ENCODE measurements around the gene MYO16. TPM values are rescaled to one million over a fixed set of nuclear protein-coding genes. Genes with fewer than 3 reads are reported as not detected.

MYO16 gene
- total and polyA plus RNA-seq, 9 donors, result under 0.01 to 0.37 (median 0.16) TPM; not detected in 2

DNA sequence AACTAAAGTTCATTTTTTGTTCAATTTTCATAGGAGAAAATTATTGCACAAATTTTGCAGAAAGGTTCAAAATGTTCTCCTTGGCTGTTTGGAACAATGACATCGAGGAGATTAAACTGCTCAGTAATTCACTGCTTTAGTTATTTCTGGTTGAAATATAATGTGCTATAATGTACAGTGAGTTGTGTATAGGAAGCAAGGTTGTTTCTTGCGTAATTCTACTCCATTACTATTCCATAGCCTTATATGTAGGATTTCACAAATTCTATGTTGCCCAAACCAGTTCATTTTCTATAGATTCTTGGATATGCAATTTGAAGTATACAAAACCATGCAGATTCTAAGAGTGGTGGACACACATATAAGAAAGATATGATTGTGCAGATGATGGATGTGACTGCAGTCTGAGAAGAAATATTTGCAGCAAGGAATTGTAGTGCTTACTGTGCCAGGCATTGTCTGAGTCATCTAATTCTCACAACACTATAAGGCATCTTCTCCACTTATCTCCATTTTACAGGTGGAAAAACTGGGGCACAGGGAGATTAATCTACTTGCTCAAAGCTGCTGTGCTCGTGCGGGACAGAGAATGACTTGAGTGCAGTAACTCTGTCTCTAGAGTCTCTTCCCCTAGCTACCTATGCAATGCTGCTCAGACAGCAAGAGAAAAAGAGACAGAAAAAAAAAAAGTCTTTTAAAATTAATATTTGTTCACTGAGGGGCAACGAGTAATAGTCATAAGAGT is 515.5 kb downstream of the MYO16 start:
- WGBS, 3 donors, result 62 to 70% (median 66%) methylated on average over 5 of the region's 5 CpGs
- intact Hi-C loops (cut with DNase I), result loop anchor here in 3 of 4 donors (5.0 to 10.0 kb wide), 4 partner anchors 637 to 962 kb away; partner anchors contain the start of gene IRS2 (in 1 of the 3)
- Histone ChIP-seq H3K9me3 (no peaks in the 10 kb centered on the region), H3K27me3 (no peaks in the 10 kb centered on the region), H3K4me1 (ENCODE audit: insufficient read depth) (peaks cover 2% of the 10 kb centered on the region), H3K36me3 (no peaks in the 10 kb centered on the region), H3K4me3 (no peak overlapping the region), H3K27ac (no peak overlapping the region)
- DNase-seq, result no peak
- TF ChIP-seq, protein P1, sequence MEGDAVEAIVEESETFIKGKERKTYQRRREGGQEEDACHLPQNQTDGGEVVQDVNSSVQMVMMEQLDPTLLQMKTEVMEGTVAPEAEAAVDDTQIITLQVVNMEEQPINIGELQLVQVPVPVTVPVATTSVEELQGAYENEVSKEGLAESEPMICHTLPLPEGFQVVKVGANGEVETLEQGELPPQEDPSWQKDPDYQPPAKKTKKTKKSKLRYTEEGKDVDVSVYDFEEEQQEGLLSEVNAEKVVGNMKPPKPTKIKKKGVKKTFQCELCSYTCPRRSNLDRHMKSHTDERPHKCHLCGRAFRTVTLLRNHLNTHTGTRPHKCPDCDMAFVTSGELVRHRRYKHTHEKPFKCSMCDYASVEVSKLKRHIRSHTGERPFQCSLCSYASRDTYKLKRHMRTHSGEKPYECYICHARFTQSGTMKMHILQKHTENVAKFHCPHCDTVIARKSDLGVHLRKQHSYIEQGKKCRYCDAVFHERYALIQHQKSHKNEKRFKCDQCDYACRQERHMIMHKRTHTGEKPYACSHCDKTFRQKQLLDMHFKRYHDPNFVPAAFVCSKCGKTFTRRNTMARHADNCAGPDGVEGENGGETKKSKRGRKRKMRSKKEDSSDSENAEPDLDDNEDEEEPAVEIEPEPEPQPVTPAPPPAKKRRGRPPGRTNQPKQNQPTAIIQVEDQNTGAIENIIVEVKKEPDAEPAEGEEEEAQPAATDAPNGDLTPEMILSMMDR (IDR thresholded peaks at IDR 0.05), result no peak
- no peak for TF ChIP-seq POLR2A (IDR thresholded peaks at IDR 0.05)
- no peak for TF ChIP-seq EP300 (IDR thresholded peaks at IDR 0.05)

DNA sequence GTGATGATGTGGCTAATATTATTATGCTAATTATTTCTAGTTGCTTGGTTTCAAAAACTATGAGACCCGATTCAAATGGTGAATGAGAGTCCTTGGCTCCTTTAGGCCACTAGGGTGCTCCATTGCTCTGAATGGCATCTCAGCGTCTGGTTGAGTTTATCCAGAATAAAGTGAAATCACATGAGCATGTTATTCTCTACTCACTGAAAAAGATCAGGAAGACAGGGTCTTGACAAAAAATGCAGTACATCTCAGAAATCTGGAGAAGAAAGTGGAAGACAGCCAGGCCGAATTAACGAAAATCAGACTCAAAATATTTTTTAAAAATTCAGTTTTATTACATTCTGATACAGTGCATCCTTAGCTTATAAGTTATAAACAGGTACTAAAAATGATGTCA is 516.2 kb downstream of the MYO16 start:
- 2 to 9% (median 5%) methylated on average over 4 of the region's 4 CpGs for WGBS, 3 donors
- Histone ChIP-seq H3K4me3 (no peak overlapping the region), H3K4me1 (ENCODE audit: insufficient read depth) (peaks cover 2% of the 10 kb centered on the region), H3K27me3 (no peaks in the 10 kb centered on the region), H3K9me3 (no peaks in the 10 kb centered on the region), H3K27ac (no peak overlapping the region), H3K36me3 (no peaks in the 10 kb centered on the region)
- TF ChIP-seq, protein P1 (IDR thresholded peaks at IDR 0.05), result peak in 1 of 3 donors; percentile 74
- TF ChIP-seq POLR2A (IDR thresholded peaks at IDR 0.05) (no peak), EP300 (IDR thresholded peaks at IDR 0.05) (no peak)
- DNase-seq, result peak in 3 of 5 donors; percentile 27 to 36 (median 35)
- intact Hi-C loops (cut with DNase I), result loop anchor here in 3 of 4 donors (5.0 to 10.0 kb wide), 4 partner anchors 637 to 962 kb away; partner anchors contain the start of gene IRS2 (in 1 of the 3)

DNA sequence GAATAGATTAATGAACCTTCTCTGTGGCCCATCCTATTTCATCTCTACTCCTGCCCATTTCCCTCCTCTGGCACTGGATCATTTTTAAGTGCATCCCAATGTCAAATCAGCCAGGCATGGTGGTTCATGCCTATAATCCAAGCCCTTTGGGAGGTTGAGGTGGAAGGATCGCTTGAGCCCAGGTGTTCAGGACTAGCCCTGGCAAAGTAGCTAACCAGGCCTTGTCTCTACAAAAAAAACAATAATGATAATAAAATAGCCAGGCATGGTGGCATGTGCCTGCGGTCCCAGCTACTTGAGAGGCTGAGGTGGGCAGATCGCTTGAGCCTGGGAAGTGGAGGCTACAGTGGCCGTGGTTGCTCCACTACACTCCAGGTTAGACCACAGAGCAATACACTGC is 517.0 kb downstream of the MYO16 start:
- intact Hi-C loops (cut with DNase I), result loop anchor here in 3 of 4 donors (5.0 to 10.0 kb wide), 4 partner anchors 636 to 961 kb away; partner anchors contain the start of gene IRS2 (in 1 of the 3)
- Histone ChIP-seq H3K27ac (no peak overlapping the region), H3K4me3 (no peak overlapping the region), H3K27me3 (no peaks in the 10 kb centered on the region), H3K9me3 (no peaks in the 10 kb centered on the region), H3K4me1 (ENCODE audit: insufficient read depth) (peaks cover 2% of the 10 kb centered on the region), H3K36me3 (no peaks in the 10 kb centered on the region)
- 92 to 99% (median 98%) methylated on average over 4 of the region's 4 CpGs for WGBS, 3 donors
- DNase-seq, result no peak
- TF ChIP-seq EP300 (IDR thresholded peaks at IDR 0.05) (no peak), POLR2A (IDR thresholded peaks at IDR 0.05) (no peak)
- TF ChIP-seq, protein P1 (IDR thresholded peaks at IDR 0.05), result no peak

DNA sequence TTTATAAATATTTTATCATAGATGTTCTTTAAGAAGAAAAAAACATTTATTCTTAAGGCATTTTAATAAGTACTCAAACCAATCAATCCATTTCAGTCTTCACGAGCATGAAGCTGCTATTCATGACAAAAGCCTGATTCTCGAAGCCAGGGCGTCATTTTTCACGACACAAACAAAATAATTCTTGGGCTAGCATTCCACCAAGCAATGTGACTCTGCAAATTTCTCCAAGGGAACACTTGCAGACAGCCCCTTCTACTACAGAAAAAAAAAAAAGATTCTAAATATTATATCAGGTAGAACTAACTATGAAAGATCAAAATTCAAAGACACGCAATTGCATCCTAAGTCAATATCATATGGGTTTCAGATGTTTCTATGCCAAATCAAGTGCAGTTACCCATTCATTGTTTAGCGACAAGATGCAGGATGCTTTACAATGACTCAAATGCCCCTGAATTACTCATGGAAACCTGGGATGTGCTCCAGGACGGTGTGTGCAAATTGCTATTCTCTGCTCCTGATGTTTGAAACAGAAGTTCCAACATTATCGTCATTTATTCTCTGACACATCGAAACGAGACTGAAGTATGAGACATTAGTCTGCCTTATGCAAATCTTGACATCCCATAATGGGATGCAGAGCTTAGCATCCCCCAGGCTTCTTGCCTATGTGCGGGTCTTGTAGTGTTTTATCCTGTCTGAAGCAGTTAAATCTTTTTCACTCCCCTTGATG is 517.7 kb downstream of the MYO16 start:
- intact Hi-C loops (cut with DNase I), result loop anchor here in 3 of 4 donors (5.0 to 10.0 kb wide), 4 partner anchors 635 to 960 kb away; partner anchors contain the start of gene IRS2 (in 1 of the 3)

More for the DNA sequence above, 517.7 kb downstream of the MYO16 start:
- Histone ChIP-seq H3K4me3 (no peak overlapping the region), H3K4me1 (ENCODE audit: insufficient read depth) (peaks cover 2% of the 10 kb centered on the region), H3K27ac (no peak overlapping the region), H3K36me3 (no peaks in the 10 kb centered on the region), H3K27me3 (no peaks in the 10 kb centered on the region), H3K9me3 (no peaks in the 10 kb centered on the region)
- TF ChIP-seq, protein P1 (IDR thresholded peaks at IDR 0.05), result no peak
- TF ChIP-seq POLR2A (IDR thresholded peaks at IDR 0.05), result no peak
- no peak for TF ChIP-seq EP300 (IDR thresholded peaks at IDR 0.05)
- DNase-seq, result no peak
- WGBS, 3 donors, result 72 to 83% (median 82%) methylated on average over 11 of the region's 11 CpGs

Measured in ovary (tissue), 9 donors.